Keratinocyte (primary cell): ENCODE data around the gene PEX7. TPM values are rescaled to one million over a fixed set of nuclear protein-coding genes. Genes with fewer than 3 reads are reported as not detected.

ENCODE experiments used
- DNase-seq: peaks from one replicate; pipeline ENCODE4 v3.0.0-alpha.2; 2011; ENCODE audit warnings: low read depth, missing footprints, low spot score
- FAIRE-seq: peaks from 2 replicates; lab custom pipeline; 2011; peaks lifted over from hg19 to GRCh38; lab: Jason Lieb, UNC
- H2AFZ ChIP-seq: 2 replicates; pipeline ENCODE4 v1.6.0; 2012; ENCODE audit warnings: low read length, control low read depth, inconsistent platforms; ENCODE audit not compliant: control insufficient read depth
- H3K27ac ChIP-seq: 2 replicates; pipeline ENCODE4 v1.5.1; 2011; ENCODE audit warnings: low read length; ENCODE audit not compliant: control insufficient read depth, insufficient read depth
- H3K27me3 ChIP-seq: 3 replicates; pipeline ENCODE4 v1.6.0; 2011; ENCODE audit warnings: low read length; ENCODE audit not compliant: control insufficient read depth, insufficient read depth; ENCODE audit errors: extremely low read depth
- H3K36me3 ChIP-seq, 2 experiments: 2 replicates in 1 of 2; 3 replicates in 1 of 2; pipeline ENCODE4 v1.5.1; 2011; ENCODE audit warnings: low read length in 2 of 2, mild to moderate bottlenecking in 1 of 2; ENCODE audit not compliant: control insufficient read depth in 2 of 2, insufficient read depth in 2 of 2; ENCODE audit errors: extremely low read depth in 1 of 2
- H3K4me1 ChIP-seq: 3 replicates; pipeline ENCODE4 v1.5.1; 2011; ENCODE audit warnings: low read length; ENCODE audit not compliant: control insufficient read depth, insufficient read depth; ENCODE audit errors: extremely low read depth
- H3K4me2 ChIP-seq: 3 replicates; pipeline ENCODE4 v1.6.0; 2011; ENCODE audit warnings: low read depth, low read length; ENCODE audit not compliant: control insufficient read depth, insufficient read depth; ENCODE audit errors: extremely low read depth
- H3K4me3 ChIP-seq, 3 experiments: fragments of 200-600 bp in 1 of 3; sonication (generic) in 1 of 3; 2 replicates in 2 of 3; 3 replicates in 1 of 3; pipeline ENCODE4 v1.5.1; 2011 to 2016; ENCODE audit warnings: low read length in 3 of 3, mild to moderate bottlenecking in 3 of 3, control low read depth in 2 of 3, inconsistent platforms in 1 of 3, low read depth in 1 of 3, mixed read lengths in 1 of 3, mixed run types in 1 of 3, moderate library complexity in 1 of 3; ENCODE audit not compliant: control insufficient read depth in 2 of 3, insufficient read depth in 2 of 3; ENCODE audit errors: extremely low read depth in 1 of 3
- H3K79me2 ChIP-seq: 2 replicates; pipeline ENCODE4 v1.6.0; 2012; ENCODE audit warnings: low read length; ENCODE audit not compliant: control insufficient read depth, insufficient read depth
- H3K9ac ChIP-seq: 3 replicates; pipeline ENCODE4 v1.6.0; 2011; ENCODE audit warnings: low read length; ENCODE audit not compliant: control insufficient read depth, insufficient read depth; ENCODE audit errors: extremely low read depth
- H3K9me1 ChIP-seq: 3 replicates; pipeline ENCODE4 v1.6.0; 2011; ENCODE audit warnings: low read length; ENCODE audit not compliant: control insufficient read depth, insufficient read depth; ENCODE audit errors: extremely low read depth
- H3K9me3 ChIP-seq: 2 replicates; pipeline ENCODE4 v1.5.1; 2012; ENCODE audit warnings: low read depth, low read length; ENCODE audit not compliant: control insufficient read depth
- H4K20me1 ChIP-seq: 3 replicates; pipeline ENCODE4 v1.6.0; 2011; ENCODE audit warnings: low read length; ENCODE audit not compliant: control insufficient read depth, insufficient read depth; ENCODE audit errors: extremely low read depth
- CTCF ChIP-seq, 3 experiments: IDR thresholded peaks in 1 of 3; conservative IDR thresholded peaks in 1 of 3; optimal IDR thresholded peaks in 1 of 3; 2 replicates in 2 of 3; 3 replicates in 1 of 3; pipeline versions ENCODE3 to v1.5.1; 2011; ENCODE audit warnings: low read length in 3 of 3, mild to moderate bottlenecking in 3 of 3, moderate library complexity in 2 of 3, control low read depth in 1 of 3, inconsistent platforms in 1 of 3; ENCODE audit not compliant: insufficient read depth in 2 of 3; ENCODE audit errors: extremely low read depth in 1 of 3
- EZH2 ChIP-seq: IDR thresholded peaks from one replicate; pipeline ENCODE4 v1.6.1; 2012; ENCODE audit warnings: inconsistent platforms, mild to moderate bottlenecking, low read length, moderate library complexity
- dilution Hi-C: fragments of 300-500 bp; cut with MboI; formaldehyde crosslinking; loops from one replicate; pipeline ENCODE4 v1.7.0; 2020; ENCODE audit warnings: low sequenced_read_pairs; ENCODE audit not compliant: extremely low pct_ligation_motif_present
- polyA plus RNA-seq, 5 experiments: library from polyadenylated mRNA; depleted of rRNA in 3 of 5; stranded (reverse) in 3 of 5; stranded (forward) in 1 of 5; unstranded in 1 of 5; fragments of >200 nt; gene quantifications; 1 replicate in 1 of 5; 2 replicates in 3 of 5; 3 replicates in 1 of 5; pipeline versions ENCODE4 v1.2.1 to v1.2.3, GENCODE V29; 2011 to 2012; ENCODE audit warnings: missing spikeins in 2 of 5, low read depth in 1 of 5, low replicate concordance in 1 of 5

PEX7 gene
- polyA plus RNA-seq, 1 donor (not counting 4 experiments of a cell fraction or from before 2014, with no cell fraction given) = 15.6 TPM

DNA sequence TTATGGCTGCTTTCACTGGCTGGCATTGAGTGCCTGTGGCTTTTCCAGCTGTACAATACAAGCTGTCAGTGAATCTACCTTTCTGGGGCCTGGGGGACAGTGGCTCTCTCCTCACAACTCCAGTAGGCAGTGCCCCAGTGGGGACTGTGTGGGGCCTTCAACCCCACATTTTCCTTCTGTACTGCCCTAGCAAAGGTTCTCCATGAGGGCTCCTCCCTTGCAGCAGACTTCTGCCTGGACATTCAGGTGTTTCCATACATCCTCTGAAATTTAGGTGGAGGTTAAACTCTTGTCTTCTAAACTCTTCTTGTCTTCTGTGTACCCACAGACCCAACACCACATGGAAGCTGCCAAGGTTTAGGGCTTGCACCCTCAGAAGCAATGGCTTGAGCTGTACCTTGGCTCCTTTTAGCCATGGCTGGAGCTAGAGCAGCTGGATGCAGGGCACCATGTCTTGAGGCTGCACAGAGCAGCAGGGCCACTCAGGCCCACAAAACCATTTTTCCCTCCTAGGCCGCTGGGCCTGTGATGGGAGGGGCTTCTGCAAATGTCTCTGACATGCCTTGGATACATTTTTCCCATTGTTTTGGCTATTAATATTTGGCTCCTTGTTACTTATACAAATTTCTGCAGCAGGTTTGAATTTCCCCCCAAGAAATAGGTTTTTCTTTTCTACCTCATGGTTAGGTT, 9.6 kb downstream of the PEX7 start:
- no peak for FAIRE-seq
- DNase-seq = no peak
- dilution Hi-C loops = no loop called here

DNA sequence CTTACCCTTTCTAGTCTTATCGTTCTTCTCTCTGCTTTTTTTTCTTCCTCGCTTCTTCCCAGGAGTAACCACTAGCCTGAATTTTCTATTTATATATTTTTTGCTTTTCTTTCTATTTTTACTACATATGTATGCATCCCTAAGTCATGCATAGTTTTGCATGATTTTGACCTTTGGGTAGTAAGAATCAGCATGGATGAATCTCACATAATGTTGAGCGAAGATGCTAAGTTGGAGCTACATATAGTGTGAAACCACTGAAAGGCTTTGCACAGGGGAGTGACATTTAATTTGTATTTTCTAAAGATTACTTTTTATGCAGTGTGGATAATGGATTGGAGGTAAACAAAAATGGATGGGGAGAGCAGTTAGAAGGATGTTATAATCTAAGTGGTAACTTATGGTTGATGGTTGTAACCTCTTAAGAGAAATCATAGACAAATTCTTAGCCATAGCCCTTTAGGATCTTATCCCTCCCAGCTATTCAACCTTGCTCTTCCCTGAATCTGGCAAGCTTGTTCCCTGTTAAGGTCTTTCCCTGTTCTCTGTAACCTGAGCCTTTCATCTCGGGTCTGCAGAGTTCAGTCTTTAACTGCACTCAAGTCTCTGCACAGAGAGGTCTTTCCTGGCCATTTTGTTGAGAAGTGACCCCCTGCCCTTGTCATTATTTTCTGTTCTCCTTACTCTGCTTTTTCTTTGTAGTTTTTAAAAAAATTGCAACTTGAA, 18.0 kb downstream of the PEX7 start:
- no peaks in the 10 kb centered on the region for H3K36me3 ChIP-seq
- H3K4me2 ChIP-seq = no peak overlapping the region
- H3K79me2 ChIP-seq = no peaks in the 10 kb centered on the region
- DNase-seq = no peak
- no peaks in the 10 kb centered on the region for H3K9me1 ChIP-seq
- no peak overlapping the region for H2AFZ ChIP-seq
- no peak for FAIRE-seq
- no peak for TF ChIP-seq CTCF (optimal IDR thresholded peaks at IDR 0.05 in 1 of 3, IDR thresholded peaks at IDR 0.05 in 1 of 3, conservative IDR thresholded peaks at IDR 0.05 in 1 of 3; ENCODE audit: extremely low read depth in 1 of 3, insufficient read depth in 2 of 3, low read length in 3 of 3)
- TF ChIP-seq EZH2 = no peak
- dilution Hi-C loops = no loop called here
- no peak overlapping the region for H3K27ac ChIP-seq
- H3K9me3 ChIP-seq = no peaks in the 10 kb centered on the region
- no peaks in the 10 kb centered on the region for H3K4me1 ChIP-seq
- no peaks in the 10 kb centered on the region for H3K27me3 ChIP-seq
- H4K20me1 ChIP-seq = no peaks in the 10 kb centered on the region
- no peak overlapping the region for H3K9ac ChIP-seq
- no peak overlapping the region for H3K4me3 ChIP-seq

More for the DNA sequence above, 9.6 kb downstream of the PEX7 start:
- H3K4me2 ChIP-seq = no peak overlapping the region
- no peaks in the 10 kb centered on the region for H3K9me1 ChIP-seq
- no peak overlapping the region for H2AFZ ChIP-seq
- TF ChIP-seq EZH2 (no peak), CTCF (optimal IDR thresholded peaks at IDR 0.05 in 1 of 3, IDR thresholded peaks at IDR 0.05 in 1 of 3, conservative IDR thresholded peaks at IDR 0.05 in 1 of 3; ENCODE audit: extremely low read depth in 1 of 3, insufficient read depth in 2 of 3, low read length in 3 of 3) (no peak)
- no peaks in the 10 kb centered on the region for H4K20me1 ChIP-seq
- H3K9ac ChIP-seq = no peak overlapping the region
- H3K9me3 ChIP-seq = peaks cover 3% of the 10 kb centered on the region
- no peak overlapping the region for H3K4me3 ChIP-seq
- no peaks in the 10 kb centered on the region for H3K4me1 ChIP-seq
- no peaks in the 10 kb centered on the region for H3K79me2 ChIP-seq
- no peak overlapping the region for H3K27ac ChIP-seq
- no peaks in the 10 kb centered on the region for H3K27me3 ChIP-seq
- H3K36me3 ChIP-seq = peaks cover 6 to 7% of the 10 kb centered on the region in 2 experiments
